Hematopoietic multipotent progenitor cell treated with erythropoietin and hydrocortisone succinate and interleukin-3 and kit ligand, for 17 days (in vitro differentiated cells): ENCODE results near the gene ETV3L.
"Not testable (repeated sequence)": the region's sequence is repeated elsewhere in the genome, so short reads cannot be mapped to it uniquely, and the experiment has no call there.

Source experiments
- DNase-seq: peaks from one replicate; pipeline ENCODE4 v3.0.0-alpha.2; 2015; ENCODE audit warnings: low spot score

The ETV3L gene

DNA sequence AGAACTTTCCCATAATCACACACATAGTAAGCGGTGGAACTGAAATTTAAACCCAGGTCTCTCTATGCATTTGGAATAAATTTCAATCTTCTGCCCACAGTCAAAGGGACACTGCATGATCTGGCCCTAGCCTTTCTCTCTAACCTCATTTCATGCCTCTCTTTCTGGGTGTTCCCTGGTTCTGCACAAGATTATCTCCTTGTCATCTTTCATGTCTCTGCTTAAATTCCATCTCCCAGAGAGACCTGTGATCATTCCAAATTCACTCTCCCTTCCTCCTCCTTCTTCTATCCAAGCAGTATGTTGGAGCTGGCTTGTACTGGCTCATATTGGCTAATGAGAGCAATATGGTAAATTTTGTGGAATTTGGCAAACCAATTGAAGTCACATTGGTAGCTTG is 22.2 kb downstream of the ETV3L start:
- no peak for DNase-seq

DNA sequence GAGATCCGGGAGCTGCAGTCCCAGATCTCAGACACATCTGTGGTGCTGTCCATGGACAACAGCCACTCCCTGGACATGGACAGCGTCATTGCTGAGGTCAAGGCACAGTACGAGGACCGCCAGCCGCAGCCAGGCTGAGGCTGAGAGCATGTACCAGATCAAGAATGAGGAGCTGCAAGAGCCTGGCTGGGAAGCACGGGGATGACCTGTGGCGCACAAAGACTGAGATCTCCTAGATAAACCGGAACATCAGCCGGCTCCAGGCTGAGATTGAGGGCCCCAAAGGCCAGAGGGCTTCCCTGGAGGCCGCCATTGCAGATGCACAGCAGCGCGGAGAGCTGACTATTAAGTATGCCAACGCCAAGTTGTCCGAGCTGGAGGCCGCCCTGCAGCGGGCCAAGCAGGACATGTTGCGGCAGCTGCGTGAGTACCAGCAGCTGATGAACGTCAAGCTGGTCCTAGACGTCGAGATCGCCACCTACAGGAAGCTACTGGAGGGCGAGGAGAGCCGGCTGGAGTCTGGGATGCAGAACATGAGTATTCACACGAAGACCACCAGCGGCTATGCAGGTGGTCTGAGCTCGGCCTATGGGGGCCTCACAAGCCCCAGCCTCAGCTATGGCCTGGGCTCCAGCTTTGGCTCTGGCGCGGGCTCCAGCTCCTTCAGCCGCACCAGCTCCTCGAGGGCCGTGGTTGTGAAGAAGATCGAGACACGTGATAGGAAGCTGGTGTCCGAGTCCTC is 25.5 kb downstream of the ETV3L start:
- no peak for DNase-seq

DNA sequence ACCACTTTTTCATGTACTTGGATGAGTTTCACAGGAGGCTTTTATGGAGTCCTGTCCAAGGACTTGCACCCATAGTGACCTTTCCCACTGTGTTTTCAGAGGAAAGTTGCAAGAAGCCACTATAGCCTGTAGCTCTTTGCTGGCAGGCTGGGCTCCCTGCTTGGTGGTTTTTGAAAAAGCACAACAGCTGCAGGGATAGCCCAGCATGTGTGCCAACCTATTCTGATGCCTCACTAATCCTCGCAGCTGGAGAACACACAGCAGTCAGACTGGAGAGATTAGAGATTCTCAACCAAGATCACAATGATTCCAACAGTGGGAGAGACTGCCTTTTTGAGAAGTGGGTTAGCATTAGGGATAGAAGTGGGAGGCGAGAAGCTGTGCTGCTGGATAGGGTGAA is 30.0 kb downstream of the ETV3L start:
- no peak for DNase-seq

DNA sequence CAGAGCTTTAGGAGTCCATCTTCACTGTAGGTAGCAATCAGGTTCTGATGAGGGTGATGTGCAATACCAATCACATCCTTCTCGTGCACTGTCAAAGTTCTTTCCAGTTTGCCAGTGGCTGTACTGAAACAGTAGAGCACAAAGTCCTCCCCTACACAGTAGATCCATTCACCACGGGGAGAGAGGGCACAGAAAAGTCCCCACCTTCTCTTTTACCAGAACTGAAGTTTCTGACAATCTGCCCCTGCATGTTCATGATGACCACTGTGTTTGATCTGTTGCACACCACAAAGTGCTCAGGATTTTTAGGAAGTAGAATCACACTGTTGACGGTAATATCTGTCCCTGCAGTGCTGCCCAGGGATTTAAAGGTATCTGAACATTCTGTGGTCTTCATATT is 40.4 kb downstream of the ETV3L start:
- DNase-seq: not testable (repeated sequence)

DNA sequence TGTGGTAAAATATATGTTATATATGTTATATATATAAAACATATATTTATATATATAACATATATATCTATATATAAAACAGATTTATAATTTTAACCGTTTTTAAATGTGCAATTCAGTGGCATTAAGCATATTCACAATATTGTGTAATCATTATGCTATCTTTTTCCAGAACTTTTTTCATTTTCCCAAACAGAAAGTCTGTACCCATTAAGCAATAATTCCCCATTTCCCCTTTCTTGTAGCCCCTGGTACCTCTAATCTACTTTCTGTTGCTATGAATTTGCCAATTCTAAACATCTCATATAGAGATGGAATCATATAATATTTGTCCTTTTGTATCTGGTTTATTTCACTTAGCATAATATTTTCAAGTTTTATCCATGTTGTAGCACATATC is 43.3 kb downstream of the ETV3L start:
- no peak for DNase-seq

DNA sequence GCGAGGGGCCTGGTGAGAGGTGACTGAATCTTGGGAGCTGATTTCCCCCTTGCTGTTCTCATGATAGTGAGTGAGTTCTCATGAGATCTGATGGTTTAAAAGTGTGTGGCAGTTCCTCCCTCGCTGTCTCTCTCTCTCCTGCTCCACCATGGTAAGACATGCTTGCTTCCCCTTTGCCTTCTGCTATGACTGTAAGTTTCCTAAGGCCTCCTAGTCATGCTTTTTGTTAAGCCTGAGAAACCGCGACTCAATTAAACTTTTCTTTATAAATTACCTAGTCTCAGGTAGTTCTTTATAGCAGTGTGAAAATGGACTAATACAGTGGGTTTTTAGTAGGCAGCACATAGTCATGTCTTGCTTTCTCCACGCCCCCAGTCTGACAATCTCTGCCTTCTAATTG is 43.9 kb downstream of the ETV3L start:
- not testable (repeated sequence) for DNase-seq

DNA sequence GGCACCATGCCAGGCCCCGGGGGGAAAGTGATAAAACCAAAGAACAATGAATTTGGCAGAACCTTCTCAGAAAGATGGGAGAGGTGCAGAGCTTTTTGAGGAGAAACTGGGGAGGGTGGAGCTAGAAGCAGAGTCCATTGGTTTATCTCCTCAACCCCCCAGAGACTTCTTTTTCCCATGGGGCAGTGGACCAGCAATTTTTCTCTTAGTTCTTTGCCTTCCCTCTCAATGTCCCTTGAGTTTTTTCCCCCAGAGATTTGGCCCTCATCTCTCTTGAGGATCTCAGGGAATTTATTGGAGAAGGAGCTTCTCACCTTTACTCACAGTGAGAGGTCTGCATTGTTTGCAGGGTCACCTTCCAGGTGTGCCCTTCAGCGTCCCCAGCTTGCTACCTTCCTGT is 48.8 kb downstream of the ETV3L start:
- DNase-seq: no peak

DNA sequence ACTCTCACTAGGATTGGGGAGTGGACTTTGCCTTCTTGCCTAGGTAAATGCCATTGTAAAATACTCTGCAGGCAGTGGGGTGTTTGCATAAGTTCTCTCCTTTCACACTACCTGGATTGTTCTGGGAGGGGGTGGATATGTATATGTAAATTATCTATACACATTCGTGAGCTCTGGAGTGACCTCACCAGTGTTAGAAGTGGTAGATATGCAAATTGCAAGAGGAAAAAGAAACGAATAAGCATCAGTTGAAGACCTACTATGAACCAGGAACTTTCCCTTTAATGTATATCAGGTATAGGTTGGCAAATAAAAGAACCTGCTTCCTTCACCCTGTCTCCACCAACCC is 52.6 kb downstream of the ETV3L start:
- no peak for DNase-seq

DNA sequence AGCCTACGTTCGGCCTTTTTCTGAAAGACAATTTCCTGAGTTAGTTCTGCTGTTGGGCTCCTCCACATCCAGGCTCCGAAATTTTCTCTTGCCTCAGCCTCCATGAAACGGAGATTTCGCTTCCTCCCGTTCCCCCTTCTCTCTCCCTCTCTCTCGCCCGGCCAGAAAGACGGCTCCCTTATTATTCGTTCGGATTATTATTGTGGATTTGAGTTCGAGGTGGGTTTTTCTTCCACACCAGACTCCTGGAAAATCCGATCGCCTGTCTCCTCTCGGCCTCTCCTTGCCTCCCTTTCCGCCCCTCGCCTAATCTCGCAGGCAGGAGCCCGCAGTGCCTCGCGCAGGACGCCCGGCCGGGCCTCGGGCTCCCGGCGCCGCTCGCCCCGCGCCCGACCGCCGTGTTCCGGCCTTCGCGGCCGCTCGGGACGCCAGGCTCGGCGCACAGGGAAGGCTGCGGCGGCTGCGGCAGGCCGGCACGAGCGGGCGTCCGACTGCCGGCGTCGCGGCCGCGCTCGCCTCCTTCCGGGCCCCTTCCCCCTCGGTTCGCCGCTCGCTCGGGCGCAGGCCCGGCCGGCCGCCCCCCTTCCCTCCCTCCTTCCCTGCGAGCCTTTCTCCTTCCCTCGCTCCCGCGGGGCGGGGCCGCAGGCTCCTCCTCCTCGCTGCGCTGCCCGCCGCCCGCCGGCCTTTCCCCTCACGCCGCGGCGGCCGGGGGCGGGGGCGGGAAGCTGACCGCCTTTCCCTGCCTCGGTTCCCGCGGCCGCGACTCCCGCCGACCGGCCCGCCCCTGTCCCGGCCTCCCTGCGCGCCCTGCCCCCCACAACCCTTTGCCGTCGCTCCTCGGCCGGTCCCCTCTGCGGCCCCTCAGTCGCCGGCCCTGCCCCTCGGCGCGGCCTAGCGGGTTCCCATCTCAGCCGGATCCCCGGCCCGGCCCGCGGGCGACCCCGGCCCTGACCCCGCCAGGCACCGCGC is 54.1 kb downstream of the ETV3L start, which contains the start of gene ARHGEF11:
ARHGEF11 (minus strand) TSS at position 493 of the 969 bp plus-strand sequence. CDS start 1,412 bp downstream, outside the sequence.
- DNase-seq: no peak

DNA sequence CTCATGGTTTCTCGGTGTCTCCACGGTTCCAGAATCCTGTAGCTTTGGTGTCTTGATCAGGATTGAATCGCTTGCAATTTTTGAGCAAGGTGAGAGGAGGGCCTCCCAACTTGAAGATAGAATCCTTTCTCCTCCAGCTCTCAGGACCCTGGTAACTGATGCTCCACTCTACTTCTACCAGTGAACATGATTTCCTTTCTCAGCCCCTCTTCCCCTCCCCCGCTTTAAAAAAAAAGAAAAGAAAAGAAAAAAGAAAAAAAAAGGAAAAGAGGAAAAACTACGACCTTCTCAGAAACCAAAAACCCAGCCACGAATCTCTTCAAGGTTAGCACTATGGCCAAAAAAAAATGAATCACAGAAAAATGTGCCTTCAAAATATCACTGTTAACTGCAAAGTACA is 55.3 kb downstream of the ETV3L start:
- DNase-seq: no peak

DNA sequence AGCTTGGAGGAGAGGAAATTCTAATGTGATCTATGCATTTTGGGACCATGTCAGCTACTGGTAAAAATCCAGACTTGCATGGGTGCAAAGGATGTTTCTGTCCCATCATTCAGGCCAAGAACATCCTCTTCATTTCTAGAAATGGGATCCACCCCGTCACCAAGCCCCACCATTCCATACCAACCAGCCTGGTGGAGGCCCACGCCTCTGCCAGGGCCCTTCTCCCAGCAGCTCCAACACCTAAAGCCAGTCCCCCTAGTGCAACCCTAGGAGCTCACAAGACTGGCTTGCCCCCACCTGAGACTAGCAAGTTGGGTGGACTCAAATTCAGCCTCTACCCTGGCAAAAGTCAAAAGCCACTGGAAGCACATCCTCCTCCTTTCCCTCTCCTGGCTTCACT is 55.9 kb downstream of the ETV3L start:
- DNase-seq: no peak

DNA sequence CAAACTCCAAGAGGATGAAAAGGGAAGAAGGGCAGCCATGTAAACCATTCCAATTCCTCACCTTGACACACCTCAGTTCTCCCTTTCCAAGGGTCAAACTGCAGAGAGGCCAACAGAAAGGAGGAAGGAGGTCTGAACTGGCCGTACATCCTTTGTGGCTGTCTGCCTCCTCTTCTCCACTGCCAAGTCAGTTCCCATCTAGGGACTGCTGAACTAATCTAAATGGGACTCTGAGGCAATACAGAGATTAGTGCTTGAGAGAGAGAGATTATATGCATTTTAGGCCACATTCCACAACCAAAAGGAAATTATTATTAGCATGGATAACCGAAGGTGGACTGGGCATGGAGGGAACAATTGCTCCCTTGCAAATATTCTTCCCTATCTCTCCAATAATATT is 56.8 kb downstream of the ETV3L start:
- no peak for DNase-seq
